ENCODE data around the gene SYTL5.

- TF ChIP-seq CTCF (IDR thresholded peaks at IDR 0.05) (no peak), POLR2A (IDR thresholded peaks at IDR 0.05) (no peak)
These were observed 30.9 kb upstream of the SYTL5 start for GRCh38 chrX:37975421-37975820.

Data from thyroid gland (tissue), 4 donors.